ENCODE results near the gene RAB39B. TPM values are rescaled to one million over a fixed set of nuclear protein-coding genes. Genes with fewer than 3 reads are reported as not detected.
"Not testable (repeated sequence)": the region's sequence is repeated elsewhere in the genome, so short reads cannot be mapped to it uniquely, and the experiment has no call there.

RAB39B gene
- total RNA-seq, 1 experiment from 2014 or later: 4.4 TPM

GRCh38 chrX:155235891-155236290, 28.4 kb downstream of the RAB39B start:
- Histone ChIP-seq H3K36me3 (replicated peaks; ENCODE audit: control insufficient read depth, insufficient read depth, low read length) (peaks cover 2% of the 10 kb centered on the region), H3K27me3 (ENCODE audit: control insufficient read depth, insufficient read depth, low read length) (no peaks in the 10 kb centered on the region), H3K4me3 (ENCODE audit: insufficient read depth, low read depth, low read length) (no peak overlapping the region)
- DNase-seq: no peak

- Histone ChIP-seq H3K4me3 (ENCODE audit: insufficient read depth, low read depth, low read length) (no peak overlapping the region), H3K36me3 (replicated peaks; ENCODE audit: control insufficient read depth, insufficient read depth, low read length) (no peaks in the 10 kb centered on the region; the same call in 1 of the 2 replicates), H3K27me3 (ENCODE audit: control insufficient read depth, insufficient read depth, low read length) (no peaks in the 10 kb centered on the region)
- DNase-seq: no peak
These were observed 33.1 kb downstream of the RAB39B start for GRCh38 chrX:155231163-155231562.

- no peak overlapping the region for H3K4me3 ChIP-seq (ENCODE audit: insufficient read depth, low read depth, low read length)
- no peak for DNase-seq
- no peaks in the 10 kb centered on the region for H3K27me3 ChIP-seq (ENCODE audit: control insufficient read depth, insufficient read depth, low read length)
- H3K36me3 ChIP-seq (replicated peaks; ENCODE audit: control insufficient read depth, insufficient read depth, low read length): no peaks in the 10 kb centered on the region; the same call in 1 of the 2 replicates
These were observed 38.5 kb downstream of the RAB39B start for GRCh38 chrX:155225774-155226173.

- not testable (repeated sequence) for H3K36me3 ChIP-seq (replicated peaks; ENCODE audit: control insufficient read depth, insufficient read depth, low read length); DNase-seq; H3K4me3 ChIP-seq (ENCODE audit: insufficient read depth, low read depth, low read length); H3K27me3 ChIP-seq (ENCODE audit: control insufficient read depth, insufficient read depth, low read length)
These were observed 40.5 kb downstream of the RAB39B start for GRCh38 chrX:155223746-155224145.

- no peak for DNase-seq
These were observed 42.9 kb downstream of the RAB39B start for GRCh38 chrX:155221351-155221750.

GRCh38 chrX:155218777-155219176, 45.5 kb downstream of the RAB39B start:
- no peak for DNase-seq
- Histone ChIP-seq H3K27me3 (ENCODE audit: control insufficient read depth, insufficient read depth, low read length) (no peaks in the 10 kb centered on the region), H3K36me3 (replicated peaks; ENCODE audit: control insufficient read depth, insufficient read depth, low read length) (no peaks in the 10 kb centered on the region; the same call in 1 of the 2 replicates), H3K4me3 (ENCODE audit: insufficient read depth, low read depth, low read length) (no peak overlapping the region)

More at GRCh38 chrX:155221351-155221750, 42.9 kb downstream of the RAB39B start:
- H3K27me3 ChIP-seq (ENCODE audit: control insufficient read depth, insufficient read depth, low read length): no peaks in the 10 kb centered on the region
- no peaks in the 10 kb centered on the region; the same call in 1 of the 2 replicates for H3K36me3 ChIP-seq (replicated peaks; ENCODE audit: control insufficient read depth, insufficient read depth, low read length)
- H3K4me3 ChIP-seq (ENCODE audit: insufficient read depth, low read depth, low read length): no peak overlapping the region

GRCh38 chrX:155216940-155217440, 47.3 kb downstream of the RAB39B start:
- Histone ChIP-seq H3K4me3 (ENCODE audit: insufficient read depth, low read depth, low read length) (peak overlapping the region; percentile 85), H3K36me3 (replicated peaks; ENCODE audit: control insufficient read depth, insufficient read depth, low read length) (no peaks in the 10 kb centered on the region; the same call in 1 of the 2 replicates)
- DNase-seq: peak; percentile 38

GRCh38 chrX:155216179-155216939, 47.9 kb downstream of the RAB39B start, which contains the start of gene VBP1:
Gene VBP1 (plus strand): TSS chrX:155216460. CDS start chrX:155216483, 23 bp downstream.
- Histone ChIP-seq H3K27me3 (ENCODE audit: control insufficient read depth, insufficient read depth, low read length) (no peaks in the 10 kb centered on the region), H3K4me3 (ENCODE audit: insufficient read depth, low read depth, low read length) (peak within 1 kb of the TSS; percentile 85), H3K36me3 (replicated peaks; ENCODE audit: control insufficient read depth, insufficient read depth, low read length) (no peaks in the 10 kb centered on the region; the same call in 1 of the 2 replicates)
- DNase-seq: peak; percentile 86

More at GRCh38 chrX:155216940-155217440, 47.3 kb downstream of the RAB39B start:
- H3K27me3 ChIP-seq (ENCODE audit: control insufficient read depth, insufficient read depth, low read length): no peaks in the 10 kb centered on the region

GRCh38 chrX:155215443-155216178, 48.7 kb downstream of the RAB39B start:
- peak overlapping the region; percentile 38 for H3K4me3 ChIP-seq (ENCODE audit: insufficient read depth, low read depth, low read length)
- H3K27me3 ChIP-seq (ENCODE audit: control insufficient read depth, insufficient read depth, low read length): no peaks in the 10 kb centered on the region
- no peak for DNase-seq
- H3K36me3 ChIP-seq (replicated peaks; ENCODE audit: control insufficient read depth, insufficient read depth, low read length): no peaks in the 10 kb centered on the region; the same call in 1 of the 2 replicates

GRCh38 chrX:155213731-155214130, 50.6 kb downstream of the RAB39B start:
- no peak for DNase-seq
- Histone ChIP-seq H3K27me3 (ENCODE audit: control insufficient read depth, insufficient read depth, low read length) (no peaks in the 10 kb centered on the region), H3K4me3 (ENCODE audit: insufficient read depth, low read depth, low read length) (no peak overlapping the region), H3K36me3 (replicated peaks; ENCODE audit: control insufficient read depth, insufficient read depth, low read length) (no peaks in the 10 kb centered on the region)

GRCh38 chrX:155211208-155211607, 53.1 kb downstream of the RAB39B start:
- Histone ChIP-seq H3K36me3 (replicated peaks; ENCODE audit: control insufficient read depth, insufficient read depth, low read length) (no peaks in the 10 kb centered on the region), H3K27me3 (ENCODE audit: control insufficient read depth, insufficient read depth, low read length) (no peaks in the 10 kb centered on the region), H3K4me3 (ENCODE audit: insufficient read depth, low read depth, low read length) (no peak overlapping the region)
- DNase-seq: no peak

Other genes with a start within 250 kb of the RAB39B start
- gene F8, start 241.8 kb downstream of the RAB39B start, total RNA-seq (2014; rRNA removed; shearing (Covaris generic)): 1.4 and 2.1 TPM in 2 replicates
- 50.0 and 56.0 TPM in 2 replicates for gene FUNDC2, start 237.6 kb downstream of the RAB39B start, total RNA-seq (2014; rRNA removed; shearing (Covaris generic))
- 10.0 and 13.4 TPM in 2 replicates for gene CMC4, start 193.4 kb downstream of the RAB39B start, total RNA-seq (2014; rRNA removed; shearing (Covaris generic))
- gene MTCP1, start 193.4 kb downstream of the RAB39B start, total RNA-seq (2014; rRNA removed; shearing (Covaris generic)): 5.9 and 9.3 TPM in 2 replicates
- gene BRCC3, start 193.0 kb downstream of the RAB39B start, total RNA-seq (2014; rRNA removed; shearing (Covaris generic)): 7.9 and 9.9 TPM in 2 replicates
- 73.6 and 89.6 TPM in 2 replicates for gene VBP1, start 48.0 kb downstream of the RAB39B start, total RNA-seq (2014; rRNA removed; shearing (Covaris generic))
- gene CLIC2, start 70.1 kb upstream of the RAB39B start, total RNA-seq (2014; rRNA removed; shearing (Covaris generic)): 0.59 and 1.1 TPM in 2 replicates
- gene F8A2, start 117.6 kb upstream of the RAB39B start, total RNA-seq (2014; rRNA removed; shearing (Covaris generic)): not detected in 2 replicates
- 0.10 TPM in 1 of 2 replicates, not detected in the other for gene F8A3, start 194.1 kb upstream of the RAB39B start, total RNA-seq (2014; rRNA removed; shearing (Covaris generic))

Measured in H7 (cell line).